Measurements from ENCODE around the gene EHD4. TPM values are rescaled to one million over a fixed set of nuclear protein-coding genes. Genes with fewer than 3 reads are reported as not detected.

EHD4 gene
- total and polyA plus RNA-seq, 2 donors (not counting 3 experiments of a cell fraction or from before 2014, with no cell fraction given), result 96.7 to 128 TPM

DNA sequence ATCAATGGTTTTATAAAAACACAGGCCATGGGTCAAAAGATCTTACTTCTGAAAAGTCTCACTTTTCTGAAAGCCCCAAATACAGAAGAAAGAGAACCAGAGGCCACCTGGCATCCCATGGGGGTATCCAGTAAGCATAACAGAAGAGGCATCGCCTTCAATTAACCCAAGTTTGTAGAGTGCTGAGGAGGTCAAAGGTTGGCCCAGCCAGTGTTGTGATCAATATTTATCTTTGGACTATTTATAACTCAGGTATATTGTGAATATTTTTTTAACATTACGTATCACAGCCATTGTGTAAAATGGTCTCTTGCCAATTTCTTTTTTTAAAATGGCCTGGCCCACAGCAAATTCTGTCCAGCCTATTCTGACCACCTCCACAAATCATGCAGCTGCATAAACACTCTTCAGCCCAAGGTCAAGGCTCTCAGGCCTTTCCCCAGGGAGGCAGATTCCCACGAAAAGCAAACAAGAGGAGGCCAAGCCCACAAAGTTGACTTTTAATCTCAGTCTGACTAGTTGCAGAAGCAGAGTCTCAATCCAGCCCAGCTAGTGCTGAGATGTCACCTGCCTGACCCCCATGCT is 52.3 kb downstream of the EHD4 start:
- no peaks in the 10 kb centered on the region for H3K27me3 ChIP-seq (ENCODE audit: control insufficient read depth in 2 of 2, insufficient read depth in 2 of 2, low read length in 2 of 2)
- no peaks in the 10 kb centered on the region for H3K9me3 ChIP-seq (replicated peaks; ENCODE audit: control insufficient read depth, insufficient read depth, low read length)
- peaks cover 48% of the 10 kb centered on the region for H3K4me1 ChIP-seq (ENCODE audit: control insufficient read depth, extremely low read depth, insufficient read depth, low read length)
- peak overlapping the region; percentile 65 for H3K27ac ChIP-seq (ENCODE audit: insufficient read depth, low read depth, low read length)
- H3K9me1 ChIP-seq (replicated peaks; ENCODE audit: control insufficient read depth, extremely low read depth, insufficient read depth, low read length), result no peaks in the 10 kb centered on the region
- no peak overlapping the region for H3K4me2 ChIP-seq (ENCODE audit: insufficient read depth, low read length)
- no peak overlapping the region for H2AFZ ChIP-seq (ENCODE audit: low read depth, low read length)
- intact Hi-C loops (cut with micrococcal nuclease) (loop anchor here (1.0 to 10.0 kb wide), 3 partner anchors 16 to 135 kb away; no protein-coding TSS in a partner anchor), dilution Hi-C loops (cut with MboI; ENCODE audit: extremely low pct_ligation_motif_present, low sequenced_read_pairs) (no loop called here)
- no peak overlapping the region for H3K4me3 ChIP-seq (replicated peaks in 1 of 3; ENCODE audit: insufficient read depth in 1 of 3, low read depth in 1 of 3, low read length in 3 of 3)
- H3K79me2 ChIP-seq (ENCODE audit: control insufficient read depth, insufficient read depth, low read length), result peaks cover 93% of the 10 kb centered on the region
- ChIA-PET POLR2A (interaction anchor here (1.3 kb wide), 1 partner anchor 21 kb away, joined by 3 read pairs; no protein-coding TSS in a partner anchor), CTCF (interaction anchor here (1.0 kb wide), 3 partner anchors 16 to 49 kb away, joined by 3 read pairs; no protein-coding TSS in a partner anchor)
- TF ChIP-seq EZH2 (IDR thresholded peaks at IDR 0.05; ENCODE audit: borderline replicate concordance, low read depth, low read length, severe bottlenecking) (no peak), JUN (IDR thresholded peaks at IDR 0.05; ENCODE audit: borderline replicate concordance, insufficient read depth, insufficient read length, low read depth) (peak; percentile 22), CTCF (IDR thresholded peaks at IDR 0.05; ENCODE audit: extremely low read depth in 1 of 2, insufficient read depth in 1 of 2, low read depth in 1 of 2, low read length in 2 of 2) (no peak), POLR2AphosphoS5 (IDR thresholded peaks at IDR 0.05; ENCODE audit: insufficient read depth, low read depth, low read length) (peak; percentile 61), MYC (IDR thresholded peaks at IDR 0.05; ENCODE audit: low read depth, low read length) (no peak)
- H4K20me1 ChIP-seq (replicated peaks; ENCODE audit: control insufficient read depth, extremely low read depth, insufficient read depth, low read length), result no peaks in the 10 kb centered on the region
- FAIRE-seq, result peak; percentile 78
- peak; percentile 97 for DNase-seq (ENCODE audit: low read depth, low spot score)
- H3K9ac ChIP-seq (replicated peaks; ENCODE audit: extremely low read depth, insufficient read depth, low read length), result peak overlapping the region; percentile 14
- BruUV-seq (replicated peaks), result no TSS peak
- peaks cover 29 to 37% of the 10 kb centered on the region in 2 experiments for H3K36me3 ChIP-seq (ENCODE audit: control insufficient read depth in 2 of 2, extremely low read depth in 1 of 2, insufficient read depth in 2 of 2, low read length in 2 of 2)
